Body of pancreas (tissue), 4 donors: ENCODE measurements around the gene LRRC8C.

Source experiments
- POLR2A ChIP-seq, 3 donors: fragments of 450-650 bp; IDR thresholded peaks; one replicate each; pipeline ENCODE4 v1.6.1; 2016; ENCODE audit warnings: antibody characterized with exemption in 3 of 3, mild to moderate bottlenecking in 2 of 3
- TF ChIP-seq, protein P1 (sequence below), 7 experiments: fragments of 450-650 bp in 4 of 7; fragments of 200-600 bp in 3 of 7; sonication (generic) in 3 of 7; IDR thresholded peaks; one replicate each; pipeline ENCODE4 v1.5.1; 2016 to 2019; ENCODE audit warnings: antibody characterized with exemption in 7 of 7

DNA sequence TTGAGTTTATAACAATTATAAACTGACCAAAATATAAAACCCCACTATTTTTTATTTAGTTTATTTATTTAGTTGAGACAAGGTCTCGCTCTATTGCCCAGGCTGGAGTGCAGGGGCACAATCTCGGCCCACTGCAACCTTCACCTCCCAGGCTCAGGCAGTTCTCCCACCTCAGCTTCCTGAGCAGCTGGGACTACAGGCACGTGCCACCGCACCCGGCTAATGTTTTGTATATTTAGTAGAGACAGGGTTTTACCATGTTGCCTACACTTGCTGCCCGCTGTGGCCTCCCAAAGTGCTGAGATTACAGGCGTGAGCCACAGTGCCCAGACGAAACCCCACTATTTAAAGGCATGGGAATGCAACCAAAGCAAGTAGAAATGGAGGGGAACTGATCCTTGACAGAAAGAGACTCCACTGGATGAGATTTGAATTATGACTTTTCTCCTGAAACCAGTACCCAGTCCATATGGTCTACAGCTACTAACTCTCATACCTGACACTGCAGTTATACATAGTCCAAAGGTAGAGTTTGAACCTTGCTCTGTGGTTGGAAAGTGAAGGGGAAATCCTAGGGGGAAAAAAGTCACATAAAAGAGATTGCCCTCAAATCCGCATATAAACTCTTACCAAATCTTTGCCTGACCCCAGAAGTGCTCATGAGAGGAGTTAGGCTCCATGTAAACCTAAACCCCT lies 11.3 kb downstream of the LRRC8C start:
- TF ChIP-seq, protein P1, sequence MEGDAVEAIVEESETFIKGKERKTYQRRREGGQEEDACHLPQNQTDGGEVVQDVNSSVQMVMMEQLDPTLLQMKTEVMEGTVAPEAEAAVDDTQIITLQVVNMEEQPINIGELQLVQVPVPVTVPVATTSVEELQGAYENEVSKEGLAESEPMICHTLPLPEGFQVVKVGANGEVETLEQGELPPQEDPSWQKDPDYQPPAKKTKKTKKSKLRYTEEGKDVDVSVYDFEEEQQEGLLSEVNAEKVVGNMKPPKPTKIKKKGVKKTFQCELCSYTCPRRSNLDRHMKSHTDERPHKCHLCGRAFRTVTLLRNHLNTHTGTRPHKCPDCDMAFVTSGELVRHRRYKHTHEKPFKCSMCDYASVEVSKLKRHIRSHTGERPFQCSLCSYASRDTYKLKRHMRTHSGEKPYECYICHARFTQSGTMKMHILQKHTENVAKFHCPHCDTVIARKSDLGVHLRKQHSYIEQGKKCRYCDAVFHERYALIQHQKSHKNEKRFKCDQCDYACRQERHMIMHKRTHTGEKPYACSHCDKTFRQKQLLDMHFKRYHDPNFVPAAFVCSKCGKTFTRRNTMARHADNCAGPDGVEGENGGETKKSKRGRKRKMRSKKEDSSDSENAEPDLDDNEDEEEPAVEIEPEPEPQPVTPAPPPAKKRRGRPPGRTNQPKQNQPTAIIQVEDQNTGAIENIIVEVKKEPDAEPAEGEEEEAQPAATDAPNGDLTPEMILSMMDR (IDR thresholded peaks at IDR 0.05) = no peak
- TF ChIP-seq POLR2A (IDR thresholded peaks at IDR 0.05) = no peak
